Cardiac muscle cell (in vitro differentiated cells and primary cell): ENCODE measurements around the gene SNAPC1. TPM values are rescaled to one million over a fixed set of nuclear protein-coding genes. Genes with fewer than 3 reads are reported as not detected.

Experiments used
- DNase-seq, 2 donors: peaks; one replicate each; pipeline versions ENCODE4 v3.0.0 to v3.0.0-alpha.2; 2010 to 2017; ENCODE audit warnings: low read depth in 1 of 2, low spot score in 1 of 2
- H3K27ac ChIP-seq: fragments of 200-600 bp; sonication (generic); 2 replicates; pipeline ENCODE4 v1.5.1; 2016
- H3K27me3 ChIP-seq: fragments of 200-600 bp; sonication (generic); 2 replicates; pipeline ENCODE4 v1.6.0; 2016; ENCODE audit warnings: control low read depth
- H3K36me3 ChIP-seq: fragments of 200-600 bp; sonication (generic); 2 replicates; pipeline ENCODE4 v1.5.1; 2016; ENCODE audit warnings: control low read depth
- H3K4me1 ChIP-seq: fragments of 200-600 bp; sonication (generic); 2 replicates; pipeline ENCODE4 v1.8.1; 2017; ENCODE audit warnings: low read depth, mild to moderate bottlenecking, mixed run types
- H3K4me3 ChIP-seq: fragments of 200-600 bp; sonication (generic); 2 replicates; pipeline ENCODE4 v1.5.1; 2016; ENCODE audit warnings: mild to moderate bottlenecking
- H3K9me3 ChIP-seq: fragments of 200-600 bp; sonication (generic); 2 replicates; pipeline ENCODE4 v1.5.1; 2017; ENCODE audit warnings: low read depth, mild to moderate bottlenecking, control low read depth
- CTCF ChIP-seq: IDR thresholded peaks from 2 replicates; pipeline ENCODE4 v1.5.1; 2012; ENCODE audit warnings: low read depth, mild to moderate bottlenecking, low read length
- polyA plus RNA-seq: library from polyadenylated mRNA; unstranded; fragments of >200 nt; fragmentation: Nextera tagmentation; extraction: Ambion mirVana; gene quantifications from 2 replicates; pipeline ENCODE4 v1.2.1, GENCODE V29; 2016
- total RNA-seq: library from RNA; depleted of rRNA; stranded (reverse); fragments of >200 nt; gene quantifications from 2 replicates; pipeline ENCODE4 v1.2.3, GENCODE V29; 2016

SNAPC1 gene
- total and polyA plus RNA-seq, 2 experiments from 2014 or later = 13.0 to 17.3 TPM

GRCh38 chr14:61780125-61780524 lies 17.9 kb downstream of the SNAPC1 start:
- Histone ChIP-seq H3K36me3 (peaks cover 84% of the 10 kb centered on the region), H3K9me3 (no peaks in the 10 kb centered on the region), H3K4me3 (no peak overlapping the region), H3K27ac (no peak overlapping the region), H3K4me1 (no peaks in the 10 kb centered on the region), H3K27me3 (no peaks in the 10 kb centered on the region)
- TF ChIP-seq CTCF = no peak
- DNase-seq = no peak

GRCh38 chr14:61797309-61797708 lies 35.1 kb downstream of the SNAPC1 start:
- no peaks in the 10 kb centered on the region for H3K27me3 ChIP-seq
- no peaks in the 10 kb centered on the region for H3K9me3 ChIP-seq
- no peak for TF ChIP-seq CTCF
- DNase-seq = no peak
- no peaks in the 10 kb centered on the region for H3K4me1 ChIP-seq
- H3K27ac ChIP-seq = no peak overlapping the region
- peaks cover 29% of the 10 kb centered on the region for H3K36me3 ChIP-seq
- no peak overlapping the region for H3K4me3 ChIP-seq

GRCh38 chr14:61802010-61802568 lies 39.9 kb downstream of the SNAPC1 start:
- H3K4me3 ChIP-seq = no peak overlapping the region
- no peak overlapping the region for H3K27ac ChIP-seq
- TF ChIP-seq CTCF = no peak
- H3K36me3 ChIP-seq = no peaks in the 10 kb centered on the region
- H3K9me3 ChIP-seq = no peaks in the 10 kb centered on the region
- H3K27me3 ChIP-seq = no peaks in the 10 kb centered on the region
- H3K4me1 ChIP-seq = no peaks in the 10 kb centered on the region
- no peak for DNase-seq

GRCh38 chr14:61803755-61804154 lies 41.5 kb downstream of the SNAPC1 start:
- DNase-seq = no peak
- Histone ChIP-seq H3K4me1 (no peaks in the 10 kb centered on the region), H3K4me3 (no peak overlapping the region), H3K36me3 (no peaks in the 10 kb centered on the region), H3K9me3 (no peaks in the 10 kb centered on the region), H3K27ac (no peak overlapping the region), H3K27me3 (no peaks in the 10 kb centered on the region)
- no peak for TF ChIP-seq CTCF

- Histone ChIP-seq H3K27me3 (no peaks in the 10 kb centered on the region), H3K36me3 (no peaks in the 10 kb centered on the region), H3K27ac (no peak overlapping the region), H3K4me3 (no peak overlapping the region), H3K9me3 (no peaks in the 10 kb centered on the region), H3K4me1 (no peaks in the 10 kb centered on the region)
- TF ChIP-seq CTCF = no peak
- DNase-seq = no peak
Observed at GRCh38 chr14:61805451-61805850, 43.2 kb downstream of the SNAPC1 start.

GRCh38 chr14:61811882-61812346 lies 49.7 kb downstream of the SNAPC1 start:
- no peak for TF ChIP-seq CTCF
- Histone ChIP-seq H3K9me3 (no peaks in the 10 kb centered on the region), H3K36me3 (no peaks in the 10 kb centered on the region), H3K4me1 (no peaks in the 10 kb centered on the region), H3K4me3 (peak overlapping the region; percentile 80), H3K27ac (no peak overlapping the region), H3K27me3 (peaks cover 46% of the 10 kb centered on the region)
- DNase-seq = no peak
